ENCODE data around the gene RANBP9.

DNA sequence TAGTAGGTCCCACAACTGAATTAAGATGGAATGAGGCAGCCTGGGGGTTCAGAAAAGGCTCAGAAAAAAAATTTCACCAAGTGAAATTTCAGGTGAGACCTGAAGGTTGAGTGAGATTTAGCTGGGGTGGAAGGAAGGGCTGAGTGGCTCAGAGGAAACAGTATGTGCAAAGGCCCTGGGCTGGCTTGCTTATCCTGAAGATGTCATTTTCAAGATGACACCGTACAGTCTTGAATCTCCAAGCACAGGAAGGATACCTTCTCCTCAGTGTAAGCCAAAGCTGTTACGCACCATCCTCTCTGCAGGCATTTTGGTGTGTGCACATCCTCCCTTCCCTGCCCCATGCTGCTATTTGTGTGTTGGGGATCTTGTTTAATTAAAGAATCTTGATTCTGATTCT lies 43.0 kb upstream of the RANBP9 start:
- no peak for TF ChIP-seq CTCF (IDR thresholded peaks at IDR 0.05; ENCODE audit: poor library complexity)
- no peak for TF ChIP-seq EZH2 (IDR thresholded peaks at IDR 0.05; ENCODE audit: borderline replicate concordance)

All from hepatocyte (in vitro differentiated cells).